Measurements from ENCODE around the gene JAG2. TPM values are rescaled to one million over a fixed set of nuclear protein-coding genes. Genes with fewer than 3 reads are reported as not detected.

Gene JAG2
- total and polyA plus RNA-seq, 2 donors from 2014 or later, result 6.3 to 26.1 TPM

DNA sequence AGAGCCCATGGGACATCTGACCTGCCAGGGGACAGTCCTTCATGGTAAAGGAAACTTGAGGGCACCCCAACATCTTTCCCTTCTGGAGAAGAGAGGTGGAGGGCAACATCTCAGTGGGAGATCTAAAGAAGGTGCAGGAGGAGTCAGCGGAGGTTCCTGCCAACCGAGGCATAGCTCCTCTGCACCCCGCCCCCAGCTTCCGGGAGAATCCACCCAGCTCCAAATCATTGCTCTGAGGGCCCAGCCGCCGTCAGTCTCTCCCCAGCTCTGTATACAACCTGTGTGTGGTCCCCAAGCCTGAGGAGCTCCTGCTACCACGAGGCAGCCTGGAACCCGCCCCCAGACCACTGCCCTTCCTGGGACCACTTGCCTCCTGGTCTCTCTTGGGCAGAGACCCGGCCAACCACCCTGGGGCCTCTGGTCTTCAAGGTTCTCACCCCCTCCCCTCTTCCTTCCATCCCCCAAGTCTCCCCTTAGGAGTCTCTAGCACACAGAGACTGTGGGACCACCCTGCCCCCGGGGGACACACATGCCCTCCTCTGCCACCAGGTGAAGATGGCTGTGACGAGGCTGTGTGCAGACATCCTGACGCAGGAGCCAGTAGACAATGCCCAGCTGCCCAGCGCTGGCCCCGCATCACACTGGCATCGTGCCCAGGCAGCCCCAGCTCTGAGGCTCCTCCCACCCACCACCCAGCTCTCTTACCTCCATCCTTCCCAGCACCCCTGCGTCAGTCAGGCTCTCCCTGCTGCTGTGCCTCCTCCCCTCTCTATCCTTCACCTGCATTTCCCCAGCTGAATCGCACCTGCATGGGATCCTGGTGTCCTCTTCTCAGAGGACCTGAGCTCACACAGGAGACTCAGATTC is 25.6 kb upstream of the JAG2 start:
- TF ChIP-seq, protein P1, sequence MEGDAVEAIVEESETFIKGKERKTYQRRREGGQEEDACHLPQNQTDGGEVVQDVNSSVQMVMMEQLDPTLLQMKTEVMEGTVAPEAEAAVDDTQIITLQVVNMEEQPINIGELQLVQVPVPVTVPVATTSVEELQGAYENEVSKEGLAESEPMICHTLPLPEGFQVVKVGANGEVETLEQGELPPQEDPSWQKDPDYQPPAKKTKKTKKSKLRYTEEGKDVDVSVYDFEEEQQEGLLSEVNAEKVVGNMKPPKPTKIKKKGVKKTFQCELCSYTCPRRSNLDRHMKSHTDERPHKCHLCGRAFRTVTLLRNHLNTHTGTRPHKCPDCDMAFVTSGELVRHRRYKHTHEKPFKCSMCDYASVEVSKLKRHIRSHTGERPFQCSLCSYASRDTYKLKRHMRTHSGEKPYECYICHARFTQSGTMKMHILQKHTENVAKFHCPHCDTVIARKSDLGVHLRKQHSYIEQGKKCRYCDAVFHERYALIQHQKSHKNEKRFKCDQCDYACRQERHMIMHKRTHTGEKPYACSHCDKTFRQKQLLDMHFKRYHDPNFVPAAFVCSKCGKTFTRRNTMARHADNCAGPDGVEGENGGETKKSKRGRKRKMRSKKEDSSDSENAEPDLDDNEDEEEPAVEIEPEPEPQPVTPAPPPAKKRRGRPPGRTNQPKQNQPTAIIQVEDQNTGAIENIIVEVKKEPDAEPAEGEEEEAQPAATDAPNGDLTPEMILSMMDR (IDR thresholded peaks at IDR 0.05; ENCODE audit: borderline replicate concordance, extremely low read depth, insufficient read depth), result no peak
- H3K4me3 ChIP-seq (ENCODE audit: low read length in 3 of 3), result no peak overlapping the region
- FAIRE-seq (no peak), DNase-seq (peak in 2 of 5 donors; percentile 55 to 59)
- H3K4me1 ChIP-seq (ENCODE audit: control insufficient read depth in 2 of 3, insufficient read depth in 2 of 3, low read depth in 1 of 3, low read length in 3 of 3), result peaks cover 0 to 13% (median 0%) of the 10 kb centered on the region in 3 donors
- H3K27ac ChIP-seq (ENCODE audit: low read depth in 2 of 2, low read length in 2 of 2), result no peak overlapping the region
- no peaks in the 10 kb centered on the region for H3K36me3 ChIP-seq (ENCODE audit: control insufficient read depth in 2 of 3, insufficient read depth in 3 of 3, low read length in 3 of 3)
- intact Hi-C loops (cut with DNase I), result no loop called here
- no peaks in the 10 kb centered on the region for H3K9me3 ChIP-seq (ENCODE audit: control insufficient read depth in 2 of 3, insufficient read depth in 1 of 3, low read length in 3 of 3)
- no peak overlapping the region for H3K9ac ChIP-seq (ENCODE audit: low read length in 3 of 3)
- no peaks in the 10 kb centered on the region for H3K27me3 ChIP-seq (ENCODE audit: control insufficient read depth, insufficient read depth, low read length)

DNA sequence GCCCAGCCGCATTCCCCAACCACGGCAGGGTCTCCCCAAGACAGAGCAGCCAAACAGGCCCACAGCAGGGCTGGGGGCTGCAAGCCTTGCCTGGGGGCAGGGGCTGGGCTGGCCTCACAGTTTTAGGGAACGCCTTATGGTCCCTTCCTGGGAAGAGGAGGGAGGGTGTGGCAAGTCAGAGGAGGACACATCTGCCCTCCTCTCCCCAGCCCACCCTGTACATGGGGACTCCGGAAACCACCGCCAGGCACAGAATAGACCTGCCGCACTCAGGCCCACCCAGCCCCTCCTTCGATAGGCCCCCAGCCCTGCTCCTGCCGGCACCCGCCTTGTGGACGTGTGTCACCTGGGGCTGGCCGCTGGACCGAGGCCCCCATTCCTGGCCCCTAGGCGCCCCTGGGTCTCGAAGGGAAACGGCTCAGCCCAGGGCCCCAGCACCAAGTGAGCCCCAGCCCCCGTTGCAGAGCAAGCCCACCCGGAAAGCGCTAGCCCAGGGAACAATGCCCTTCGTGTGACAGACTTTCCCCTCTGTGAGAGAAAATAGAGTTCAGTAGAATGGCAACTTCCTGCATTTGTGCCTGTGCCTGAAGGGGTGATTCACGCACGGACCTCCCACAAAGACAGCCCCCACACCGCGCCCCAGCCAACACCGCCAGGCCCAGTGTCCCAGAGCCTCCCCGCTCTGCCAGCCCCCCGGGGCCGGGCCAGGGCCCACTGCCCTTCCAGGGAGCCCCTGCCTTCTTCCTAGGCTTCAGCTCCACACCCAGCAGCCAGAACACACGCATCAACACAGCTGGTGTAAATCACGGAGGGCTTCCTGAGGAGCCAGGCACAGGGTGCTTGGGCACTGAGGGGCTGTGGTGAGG is 24.5 kb upstream of the JAG2 start:
- DNase-seq (peak in 2 of 5 donors; percentile 48 to 61), FAIRE-seq (no peak)
- Histone ChIP-seq H3K4me1 (ENCODE audit: control insufficient read depth in 2 of 3, insufficient read depth in 2 of 3, low read depth in 1 of 3, low read length in 3 of 3) (peaks cover 0 to 6% (median 0%) of the 10 kb centered on the region in 3 donors), H3K4me3 (ENCODE audit: low read length in 3 of 3) (no peak overlapping the region), H3K27ac (ENCODE audit: low read depth in 2 of 2, low read length in 2 of 2) (no peak overlapping the region), H3K27me3 (ENCODE audit: control insufficient read depth, insufficient read depth, low read length) (no peaks in the 10 kb centered on the region), H3K36me3 (ENCODE audit: control insufficient read depth in 2 of 3, insufficient read depth in 3 of 3, low read length in 3 of 3) (no peaks in the 10 kb centered on the region), H3K9ac (ENCODE audit: low read length in 3 of 3) (no peak overlapping the region), H3K9me3 (ENCODE audit: control insufficient read depth in 2 of 3, insufficient read depth in 1 of 3, low read length in 3 of 3) (no peaks in the 10 kb centered on the region)
- TF ChIP-seq, protein P1 (IDR thresholded peaks at IDR 0.05; ENCODE audit: borderline replicate concordance, extremely low read depth, insufficient read depth), result no peak
- intact Hi-C loops (cut with DNase I), result no loop called here

DNA sequence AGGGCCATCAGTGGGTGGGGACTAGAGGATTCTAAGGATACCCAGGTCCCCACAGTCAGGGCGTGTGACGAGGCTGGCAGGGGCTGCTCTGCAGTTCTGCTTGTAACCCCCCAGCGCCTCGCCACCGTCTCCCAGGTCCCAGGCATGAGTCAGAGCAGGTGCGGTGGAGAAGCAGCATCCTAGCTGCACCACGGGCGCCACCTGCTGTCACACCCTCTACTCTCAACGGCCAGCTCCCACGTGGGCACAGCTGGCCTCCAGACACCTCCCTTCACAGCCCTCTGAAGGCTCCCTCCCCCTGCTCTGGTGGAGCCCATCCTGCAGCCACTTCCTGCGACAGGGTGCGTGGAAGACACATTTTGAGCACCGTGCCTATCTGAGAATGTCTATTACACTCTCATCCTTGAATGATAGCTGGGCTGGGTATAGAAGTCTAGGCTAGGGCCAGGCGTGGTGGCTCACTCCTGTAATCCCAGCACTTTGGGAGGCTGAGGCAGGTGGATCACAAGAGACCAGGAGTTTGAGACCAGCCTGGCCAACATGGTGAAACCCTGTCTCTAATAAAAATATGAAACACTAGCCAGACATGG is 19.5 kb upstream of the JAG2 start:
- Histone ChIP-seq H3K4me3 (ENCODE audit: low read length in 3 of 3) (no peak overlapping the region), H3K27me3 (ENCODE audit: control insufficient read depth, insufficient read depth, low read length) (no peaks in the 10 kb centered on the region), H3K27ac (ENCODE audit: low read depth in 2 of 2, low read length in 2 of 2) (no peak overlapping the region), H3K36me3 (ENCODE audit: control insufficient read depth in 2 of 3, insufficient read depth in 3 of 3, low read length in 3 of 3) (no peaks in the 10 kb centered on the region), H3K4me1 (ENCODE audit: control insufficient read depth in 2 of 3, insufficient read depth in 2 of 3, low read depth in 1 of 3, low read length in 3 of 3) (no peaks in the 10 kb centered on the region), H3K9ac (ENCODE audit: low read length in 3 of 3) (no peak overlapping the region), H3K9me3 (ENCODE audit: control insufficient read depth in 2 of 3, insufficient read depth in 1 of 3, low read length in 3 of 3) (no peaks in the 10 kb centered on the region)
- no peak for FAIRE-seq
- intact Hi-C loops (cut with DNase I), result no loop called here
- no peak for DNase-seq
- TF ChIP-seq, protein P1 (IDR thresholded peaks at IDR 0.05; ENCODE audit: borderline replicate concordance, extremely low read depth, insufficient read depth), result no peak

Measured in kidney (tissue), 14 donors.